Tibial nerve (tissue), 4 donors: ENCODE data around the gene RAP1A.

ENCODE experiments used
- EP300 ChIP-seq, 2 donors: sonication (generic); formaldehyde crosslinking; IDR thresholded peaks; one replicate each; pipeline ENCODE4 v1.6.1; 2017; ENCODE audit warnings: antibody characterized with exemption in 2 of 2, mild to moderate bottlenecking in 1 of 2
- POLR2A ChIP-seq, 2 donors: fragments of 450-650 bp; IDR thresholded peaks; one replicate each; pipeline ENCODE4 v1.6.1; 2017; ENCODE audit warnings: antibody characterized with exemption in 2 of 2, mild to moderate bottlenecking in 2 of 2, moderate library complexity in 2 of 2
- TF ChIP-seq, protein P1 (sequence below), 5 experiments: fragments of 200-600 bp in 3 of 5; fragments of 450-650 bp in 2 of 5; sonication (generic) in 3 of 5; IDR thresholded peaks; one replicate each; pipeline ENCODE4 v1.5.1; 2016 to 2019; ENCODE audit warnings: antibody characterized with exemption in 5 of 5, mild to moderate bottlenecking in 3 of 5, moderate library complexity in 2 of 5

DNA sequence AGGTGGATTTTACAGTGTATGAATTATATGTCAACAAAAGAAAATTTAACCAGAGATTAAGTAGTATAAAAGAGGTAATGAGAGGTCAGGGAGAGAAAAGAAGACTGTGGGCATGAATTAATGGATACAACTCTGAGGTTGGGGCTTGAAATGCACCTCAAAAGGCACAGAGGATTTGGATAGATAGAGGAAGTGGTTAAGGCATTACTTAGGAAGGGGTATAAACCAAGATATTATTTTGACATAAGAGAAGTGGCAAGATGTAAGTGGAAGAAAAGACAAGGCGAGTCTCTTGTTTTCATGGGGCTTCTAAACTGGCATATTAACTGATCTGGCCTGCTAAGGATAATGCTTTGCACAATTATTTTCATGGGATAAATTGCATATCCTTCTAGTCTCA is 34.1 kb downstream of the RAP1A start:
- TF ChIP-seq, protein P1, sequence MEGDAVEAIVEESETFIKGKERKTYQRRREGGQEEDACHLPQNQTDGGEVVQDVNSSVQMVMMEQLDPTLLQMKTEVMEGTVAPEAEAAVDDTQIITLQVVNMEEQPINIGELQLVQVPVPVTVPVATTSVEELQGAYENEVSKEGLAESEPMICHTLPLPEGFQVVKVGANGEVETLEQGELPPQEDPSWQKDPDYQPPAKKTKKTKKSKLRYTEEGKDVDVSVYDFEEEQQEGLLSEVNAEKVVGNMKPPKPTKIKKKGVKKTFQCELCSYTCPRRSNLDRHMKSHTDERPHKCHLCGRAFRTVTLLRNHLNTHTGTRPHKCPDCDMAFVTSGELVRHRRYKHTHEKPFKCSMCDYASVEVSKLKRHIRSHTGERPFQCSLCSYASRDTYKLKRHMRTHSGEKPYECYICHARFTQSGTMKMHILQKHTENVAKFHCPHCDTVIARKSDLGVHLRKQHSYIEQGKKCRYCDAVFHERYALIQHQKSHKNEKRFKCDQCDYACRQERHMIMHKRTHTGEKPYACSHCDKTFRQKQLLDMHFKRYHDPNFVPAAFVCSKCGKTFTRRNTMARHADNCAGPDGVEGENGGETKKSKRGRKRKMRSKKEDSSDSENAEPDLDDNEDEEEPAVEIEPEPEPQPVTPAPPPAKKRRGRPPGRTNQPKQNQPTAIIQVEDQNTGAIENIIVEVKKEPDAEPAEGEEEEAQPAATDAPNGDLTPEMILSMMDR (IDR thresholded peaks at IDR 0.05): no peak
- TF ChIP-seq POLR2A (IDR thresholded peaks at IDR 0.05) (no peak), EP300 (IDR thresholded peaks at IDR 0.05) (no peak)
